ENCODE data around the gene HPSE2. TPM values are rescaled to one million over a fixed set of nuclear protein-coding genes. Genes with fewer than 3 reads are reported as not detected.

HPSE2 gene
- total and polyA plus RNA-seq, 2 donors (not counting 1 experiment from before 2014, with no cell fraction given) = not detected

DNA sequence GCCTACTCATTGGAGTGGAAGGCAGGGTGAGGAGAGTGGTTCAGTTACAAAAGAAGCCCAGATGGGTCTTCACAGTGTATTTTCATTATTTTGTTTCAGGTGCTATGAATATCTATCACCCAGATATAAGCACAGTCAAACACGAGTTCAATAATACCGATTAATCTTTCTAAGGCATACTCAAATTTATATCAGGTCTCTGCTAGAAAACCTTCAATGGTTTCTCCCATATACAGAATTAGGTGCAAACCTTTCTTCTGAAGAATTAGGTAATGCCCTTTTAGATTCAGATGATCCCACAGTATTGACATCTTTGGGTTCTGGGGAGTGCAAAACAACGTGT is 774.2 kb downstream of the HPSE2 start:
- ATAC-seq (ENCODE audit: low read depth) (no peak), DNase-seq (no peak)
- intact Hi-C loops (cut with micrococcal nuclease) = no loop called here
- H3K4me1 ChIP-seq (ENCODE audit: control insufficient read depth in 2 of 2, insufficient read depth in 2 of 2, low read length in 2 of 2) = no peaks in the 10 kb centered on the region
- no CpG with 5 or more reads among the region's 3 CpGs for WGBS (ENCODE audit: insufficient coverage)
- H3K9ac ChIP-seq (ENCODE audit: low read length) = no peak overlapping the region
- H2AFZ ChIP-seq (ENCODE audit: insufficient read depth, low read depth, low read length, poor library complexity, severe bottlenecking) = no peak overlapping the region
- H4K20me1 ChIP-seq (ENCODE audit: control insufficient read depth, insufficient read depth, low read length, poor library complexity, severe bottlenecking) = no peaks in the 10 kb centered on the region
- ChIA-PET POLR2A (no interaction called here), CTCF (no interaction called here)
- H3K27me3 ChIP-seq (replicated peaks in 1 of 4; ENCODE audit: control extremely low read depth in 1 of 4, control insufficient read depth in 3 of 4, insufficient read depth in 4 of 4, low read length in 3 of 4) = peaks cover 0 to 13% (median 5%) of the 10 kb centered on the region in 4 experiments
- no peaks in the 10 kb centered on the region for H3K9me3 ChIP-seq (ENCODE audit: control extremely low read depth in 1 of 3, control insufficient read depth in 2 of 3, insufficient read depth in 1 of 3, low read length in 2 of 3)
- no peak overlapping the region for H3K27ac Mint-ChIP-seq
- no peak overlapping the region for H3K4me3 Mint-ChIP-seq
- no peaks in the 10 kb centered on the region for H3K79me2 ChIP-seq (ENCODE audit: control insufficient read depth, insufficient read depth, low read length)
- no peak overlapping the region for H3K4me2 ChIP-seq (replicated peaks; ENCODE audit: low read depth, low read length, poor library complexity, severe bottlenecking)
- H3K36me3 ChIP-seq (replicated peaks in 1 of 2; ENCODE audit: control extremely low read depth in 1 of 2, control insufficient read depth in 1 of 2, extremely low read depth in 1 of 2, insufficient read depth in 2 of 2, low read length in 1 of 2) = no peaks in the 10 kb centered on the region
- no peaks in the 10 kb centered on the region for H3K4me1 Mint-ChIP-seq
- H3K9me3 Mint-ChIP-seq (ENCODE audit: insufficient read depth) = no peaks in the 10 kb centered on the region
- no peak overlapping the region for H3K27ac ChIP-seq (ENCODE audit: low read length in 2 of 2)
- H3K27me3 Mint-ChIP-seq = peaks cover 29% of the 10 kb centered on the region
- no peak for TF ChIP-seq EZH2 (IDR thresholded peaks at IDR 0.05; ENCODE audit: borderline replicate concordance, insufficient read depth, low read depth, low read length, poor library complexity, severe bottlenecking)
- no peak for TF ChIP-seq CTCF (IDR thresholded peaks at IDR 0.05)
- no peak overlapping the region for H3K4me3 ChIP-seq (ENCODE audit: control extremely low read depth in 1 of 5, extremely low read depth in 1 of 5, insufficient read depth in 1 of 5, low read depth in 2 of 5, low read length in 4 of 5)

- H3K4me3 ChIP-seq (ENCODE audit: control extremely low read depth in 1 of 5, extremely low read depth in 1 of 5, insufficient read depth in 1 of 5, low read depth in 2 of 5, low read length in 4 of 5) = no peak overlapping the region
- 100% methylated on average over 2 of the region's 3 CpGs for WGBS (ENCODE audit: insufficient coverage)
- Mint-ChIP-seq H3K9me3 (ENCODE audit: insufficient read depth) (no peaks in the 10 kb centered on the region), H3K4me1 (no peaks in the 10 kb centered on the region), H3K27ac (no peak overlapping the region), H3K4me3 (no peak overlapping the region), H3K27me3 (peaks cover 29% of the 10 kb centered on the region)
- ChIA-PET POLR2A (interaction anchor here (0.6 kb wide), 1 partner anchor 801 kb away, joined by 5 read pairs; no protein-coding TSS in a partner anchor), CTCF (no interaction called here)
- ATAC-seq (ENCODE audit: low read depth) (no peak), DNase-seq (no peak)
- no peaks in the 10 kb centered on the region for H4K20me1 ChIP-seq (ENCODE audit: control insufficient read depth, insufficient read depth, low read length, poor library complexity, severe bottlenecking)
- TF ChIP-seq EZH2 (IDR thresholded peaks at IDR 0.05; ENCODE audit: borderline replicate concordance, insufficient read depth, low read depth, low read length, poor library complexity, severe bottlenecking) (no peak), CTCF (IDR thresholded peaks at IDR 0.05) (no peak)
- intact Hi-C loops (cut with micrococcal nuclease) = no loop called here
- H3K4me2 ChIP-seq (replicated peaks; ENCODE audit: low read depth, low read length, poor library complexity, severe bottlenecking) = no peak overlapping the region
- peaks cover 0 to 13% (median 5%) of the 10 kb centered on the region in 4 experiments for H3K27me3 ChIP-seq (replicated peaks in 1 of 4; ENCODE audit: control extremely low read depth in 1 of 4, control insufficient read depth in 3 of 4, insufficient read depth in 4 of 4, low read length in 3 of 4)
- H2AFZ ChIP-seq (ENCODE audit: insufficient read depth, low read depth, low read length, poor library complexity, severe bottlenecking) = no peak overlapping the region
- H3K79me2 ChIP-seq (ENCODE audit: control insufficient read depth, insufficient read depth, low read length) = no peaks in the 10 kb centered on the region
- H3K4me1 ChIP-seq (ENCODE audit: control insufficient read depth in 2 of 2, insufficient read depth in 2 of 2, low read length in 2 of 2) = no peaks in the 10 kb centered on the region
- H3K9me3 ChIP-seq (ENCODE audit: control extremely low read depth in 1 of 3, control insufficient read depth in 2 of 3, insufficient read depth in 1 of 3, low read length in 2 of 3) = no peaks in the 10 kb centered on the region
- H3K27ac ChIP-seq (ENCODE audit: low read length in 2 of 2) = no peak overlapping the region
- H3K36me3 ChIP-seq (replicated peaks in 1 of 2; ENCODE audit: control extremely low read depth in 1 of 2, control insufficient read depth in 1 of 2, extremely low read depth in 1 of 2, insufficient read depth in 2 of 2, low read length in 1 of 2) = no peaks in the 10 kb centered on the region
- no peak overlapping the region for H3K9ac ChIP-seq (ENCODE audit: low read length)
These were observed 774.7 kb downstream of the HPSE2 start for GRCh38 chr10:98460837-98461499.
